Suprapubic skin (tissue), 4 donors: ENCODE data around the gene EHF. TPM values are rescaled to one million over a fixed set of nuclear protein-coding genes. Genes with fewer than 3 reads are reported as not detected.

ENCODE experiments used
- DNase-seq, 2 donors: peaks; one replicate each; pipeline ENCODE4 v3.0.0-alpha.2; 2019; ENCODE audit warnings: low spot score in 2 of 2
- H3K27ac ChIP-seq: fragments of 200-600 bp; sonication (generic); one replicate; pipeline ENCODE4 v1.5.1; 2019
- H3K27me3 ChIP-seq: fragments of 200-600 bp; sonication (generic); one replicate; pipeline ENCODE4 v1.5.1; 2019
- H3K36me3 ChIP-seq: fragments of 200-600 bp; sonication (generic); one replicate; pipeline ENCODE4 v1.5.1; 2019
- H3K4me1 ChIP-seq: fragments of 200-600 bp; sonication (generic); one replicate; pipeline ENCODE4 v1.5.1; 2019
- H3K4me3 ChIP-seq: fragments of 200-600 bp; sonication (generic); one replicate; pipeline ENCODE4 v1.5.1; 2019; ENCODE audit warnings: mild to moderate bottlenecking
- H3K9me3 ChIP-seq: fragments of 200-600 bp; sonication (generic); one replicate; pipeline ENCODE4 v1.5.1; 2019
- EP300 ChIP-seq: sonication (generic); formaldehyde crosslinking; IDR thresholded peaks from one replicate; pipeline ENCODE4 v1.6.1; 2017; ENCODE audit warnings: antibody characterized with exemption
- POLR2A ChIP-seq, 2 donors: fragments of 450-650 bp; IDR thresholded peaks; one replicate each; pipeline ENCODE4 v1.6.1; 2017; ENCODE audit warnings: antibody characterized with exemption in 2 of 2, mild to moderate bottlenecking in 2 of 2, moderate library complexity in 2 of 2
- POLR2AphosphoS5 ChIP-seq, 3 donors: sonication (generic); formaldehyde crosslinking; IDR thresholded peaks; one replicate each; pipeline ENCODE4 v1.6.1; 2017; ENCODE audit warnings: antibody characterized with exemption in 3 of 3
- WGBS: methylation state at CpG from one replicate; pipeline ENCODE4 v1.1.5; 2018; 5-methylcytosine and 5-hydroxymethylcytosine counted together
- total RNA-seq, 4 donors: library from RNA; depleted of rRNA; stranded (reverse); fragments of >200 nt; gene quantifications; one replicate each; pipeline ENCODE4 v1.1.0, GENCODE V29; 2016
- TF ChIP-seq, protein P1 (sequence below), 2 donors: fragments of 200-600 bp in 1 of 2; fragments of 450-650 bp in 1 of 2; sonication (generic) in 1 of 2; IDR thresholded peaks; one replicate each; pipeline ENCODE4 v1.5.1; 2016 to 2019; ENCODE audit warnings: antibody characterized with exemption in 2 of 2, mild to moderate bottlenecking in 1 of 2, moderate library complexity in 1 of 2

The EHF gene
- total RNA-seq, 4 donors from 2014 or later = 99.2 to 138 (median 118) TPM

DNA sequence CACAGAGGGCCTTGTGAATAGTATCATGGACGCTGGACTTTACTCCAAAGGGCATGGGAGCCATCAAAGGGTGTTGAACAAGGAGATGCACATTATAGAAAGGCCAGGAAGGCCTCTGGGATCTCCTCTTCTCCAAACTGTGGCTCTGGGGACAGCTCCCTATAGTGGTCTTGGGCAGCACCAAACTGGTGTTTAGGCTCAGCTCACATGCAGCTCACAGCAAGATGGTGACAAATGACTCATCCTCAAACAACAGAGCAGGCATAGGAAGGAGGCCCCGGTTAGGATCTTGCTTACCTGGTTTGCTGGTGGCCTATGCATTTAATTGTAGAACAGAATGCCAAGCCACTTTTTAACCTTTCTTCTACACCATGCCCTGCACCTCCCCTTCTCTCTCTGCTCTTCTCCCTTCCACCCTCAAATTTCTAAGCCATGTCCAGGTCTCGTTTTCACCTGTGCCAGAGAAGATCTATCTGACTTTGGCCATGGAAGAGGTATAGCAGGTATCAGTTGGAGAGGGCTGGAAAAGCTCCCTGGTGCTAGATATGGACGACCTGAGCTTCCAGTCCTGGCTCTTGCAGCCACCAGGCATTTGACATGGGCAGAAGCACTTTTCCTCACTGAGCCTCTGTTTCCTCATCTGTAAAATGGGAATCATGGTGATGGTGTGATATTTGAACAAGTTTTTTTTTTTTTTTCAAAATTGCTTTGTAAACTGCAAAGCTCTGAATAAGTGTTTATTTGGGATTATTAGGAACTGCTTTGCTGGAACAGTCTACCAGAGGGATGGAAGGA lies 14.4 kb upstream of the EHF start:
- no peak overlapping the region for H3K4me3 ChIP-seq
- peaks cover 18% of the 10 kb centered on the region for H3K4me1 ChIP-seq
- H3K27ac ChIP-seq = no peak overlapping the region
- TF ChIP-seq POLR2A (IDR thresholded peaks at IDR 0.05) = no peak
- TF ChIP-seq, protein P1, sequence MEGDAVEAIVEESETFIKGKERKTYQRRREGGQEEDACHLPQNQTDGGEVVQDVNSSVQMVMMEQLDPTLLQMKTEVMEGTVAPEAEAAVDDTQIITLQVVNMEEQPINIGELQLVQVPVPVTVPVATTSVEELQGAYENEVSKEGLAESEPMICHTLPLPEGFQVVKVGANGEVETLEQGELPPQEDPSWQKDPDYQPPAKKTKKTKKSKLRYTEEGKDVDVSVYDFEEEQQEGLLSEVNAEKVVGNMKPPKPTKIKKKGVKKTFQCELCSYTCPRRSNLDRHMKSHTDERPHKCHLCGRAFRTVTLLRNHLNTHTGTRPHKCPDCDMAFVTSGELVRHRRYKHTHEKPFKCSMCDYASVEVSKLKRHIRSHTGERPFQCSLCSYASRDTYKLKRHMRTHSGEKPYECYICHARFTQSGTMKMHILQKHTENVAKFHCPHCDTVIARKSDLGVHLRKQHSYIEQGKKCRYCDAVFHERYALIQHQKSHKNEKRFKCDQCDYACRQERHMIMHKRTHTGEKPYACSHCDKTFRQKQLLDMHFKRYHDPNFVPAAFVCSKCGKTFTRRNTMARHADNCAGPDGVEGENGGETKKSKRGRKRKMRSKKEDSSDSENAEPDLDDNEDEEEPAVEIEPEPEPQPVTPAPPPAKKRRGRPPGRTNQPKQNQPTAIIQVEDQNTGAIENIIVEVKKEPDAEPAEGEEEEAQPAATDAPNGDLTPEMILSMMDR (IDR thresholded peaks at IDR 0.05) = no peak
- no peak for TF ChIP-seq POLR2AphosphoS5 (IDR thresholded peaks at IDR 0.05)
- no peak for TF ChIP-seq EP300
- WGBS = 59% methylated on average over 4 of the region's 4 CpGs
- H3K27me3 ChIP-seq = no peaks in the 10 kb centered on the region
- H3K36me3 ChIP-seq = no peaks in the 10 kb centered on the region
- no peak for DNase-seq
- H3K9me3 ChIP-seq = no peaks in the 10 kb centered on the region

- WGBS = 85% methylated on average over 7 of the region's 7 CpGs
- no peak for TF ChIP-seq EP300
- TF ChIP-seq POLR2AphosphoS5 (IDR thresholded peaks at IDR 0.05) = no peak
- TF ChIP-seq POLR2A (IDR thresholded peaks at IDR 0.05) = no peak
- TF ChIP-seq, protein P1 (IDR thresholded peaks at IDR 0.05) = no peak
- Histone ChIP-seq H3K27me3 (no peaks in the 10 kb centered on the region), H3K4me1 (peaks cover 7% of the 10 kb centered on the region), H3K36me3 (no peaks in the 10 kb centered on the region), H3K9me3 (no peaks in the 10 kb centered on the region), H3K27ac (no peak overlapping the region), H3K4me3 (no peak overlapping the region)
- DNase-seq = no peak
Measured at GRCh38 chr11:34609187-34609751, 11.6 kb upstream of the EHF start.

GRCh38 chr11:34609850-34610249 lies 11.0 kb upstream of the EHF start:
- 62% methylated on average over 7 of the region's 7 CpGs for WGBS

DNA sequence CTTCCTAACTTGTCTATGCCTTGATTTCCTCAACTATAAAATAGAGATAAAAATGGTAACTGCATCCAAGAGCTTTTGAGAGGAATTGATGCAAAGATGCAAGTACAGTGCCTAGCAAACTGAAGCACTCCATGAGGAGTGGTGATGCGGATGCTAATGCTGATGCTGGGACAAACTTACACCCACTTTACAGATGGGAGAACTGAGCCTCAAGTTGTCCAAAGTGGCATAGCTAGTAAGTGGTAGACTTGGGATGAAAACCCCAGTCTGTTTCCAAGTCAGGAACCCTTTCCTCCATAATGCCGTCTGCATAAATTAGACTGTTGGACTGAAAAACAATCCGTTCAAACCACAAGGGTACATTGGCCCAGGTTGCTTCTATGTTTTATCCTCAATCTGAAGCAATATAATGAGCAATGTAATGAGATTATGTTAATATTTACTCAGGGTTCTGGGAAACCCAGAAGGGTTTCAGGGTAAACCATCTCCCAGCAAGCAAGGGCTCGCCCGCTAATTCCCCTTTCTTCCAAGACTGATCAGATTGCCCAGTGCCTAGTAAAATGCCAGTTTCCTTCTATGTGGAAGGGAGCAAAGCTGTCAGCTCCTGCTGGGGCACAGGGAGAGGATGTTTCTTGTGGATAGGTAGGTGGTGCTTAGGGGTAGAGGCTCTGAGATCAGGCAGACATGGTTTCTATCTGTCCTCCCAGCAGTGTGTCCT lies 10.4 kb upstream of the EHF start:
- TF ChIP-seq POLR2A (IDR thresholded peaks at IDR 0.05) = no peak
- TF ChIP-seq POLR2AphosphoS5 (IDR thresholded peaks at IDR 0.05) = no peak
- TF ChIP-seq, protein P1 (IDR thresholded peaks at IDR 0.05) = no peak
- no peak for TF ChIP-seq EP300
- no peaks in the 10 kb centered on the region for H3K27me3 ChIP-seq
- H3K36me3 ChIP-seq = no peaks in the 10 kb centered on the region
- H3K4me1 ChIP-seq = peaks cover 7% of the 10 kb centered on the region
- H3K4me3 ChIP-seq = no peak overlapping the region
- DNase-seq = peak in 1 of 2 donors; percentile 9
- no peaks in the 10 kb centered on the region for H3K9me3 ChIP-seq
- H3K27ac ChIP-seq = no peak overlapping the region
- 71% methylated on average over 5 of the region's 5 CpGs for WGBS

More at GRCh38 chr11:34609850-34610249, 11.0 kb upstream of the EHF start:
- H3K27ac ChIP-seq = no peak overlapping the region
- DNase-seq = peak in 1 of 2 donors; percentile 4
- H3K4me1 ChIP-seq = peaks cover 7% of the 10 kb centered on the region
- no peaks in the 10 kb centered on the region for H3K27me3 ChIP-seq
- TF ChIP-seq POLR2A (IDR thresholded peaks at IDR 0.05) (no peak), POLR2AphosphoS5 (IDR thresholded peaks at IDR 0.05) (peak in 1 of 3 donors; percentile 39)
- H3K9me3 ChIP-seq = no peaks in the 10 kb centered on the region
- H3K4me3 ChIP-seq = no peak overlapping the region
- no peaks in the 10 kb centered on the region for H3K36me3 ChIP-seq

- no peaks in the 10 kb centered on the region for H3K27me3 ChIP-seq
- no peak overlapping the region for H3K27ac ChIP-seq
- TF ChIP-seq POLR2A (IDR thresholded peaks at IDR 0.05) = no peak
- TF ChIP-seq EP300 = no peak
- TF ChIP-seq POLR2AphosphoS5 (IDR thresholded peaks at IDR 0.05) = no peak
- TF ChIP-seq, protein P1 (IDR thresholded peaks at IDR 0.05) = no peak
- H3K4me3 ChIP-seq = no peak overlapping the region
- no peaks in the 10 kb centered on the region for H3K9me3 ChIP-seq
- DNase-seq = peak in 1 of 2 donors; percentile 43
- peaks cover 7% of the 10 kb centered on the region for H3K4me1 ChIP-seq
- no peaks in the 10 kb centered on the region for H3K36me3 ChIP-seq
Measured at GRCh38 chr11:34613015-34613414, 7.9 kb upstream of the EHF start.
